ENCODE results near the gene NCR3LG1.

Gene NCR3LG1

DNA sequence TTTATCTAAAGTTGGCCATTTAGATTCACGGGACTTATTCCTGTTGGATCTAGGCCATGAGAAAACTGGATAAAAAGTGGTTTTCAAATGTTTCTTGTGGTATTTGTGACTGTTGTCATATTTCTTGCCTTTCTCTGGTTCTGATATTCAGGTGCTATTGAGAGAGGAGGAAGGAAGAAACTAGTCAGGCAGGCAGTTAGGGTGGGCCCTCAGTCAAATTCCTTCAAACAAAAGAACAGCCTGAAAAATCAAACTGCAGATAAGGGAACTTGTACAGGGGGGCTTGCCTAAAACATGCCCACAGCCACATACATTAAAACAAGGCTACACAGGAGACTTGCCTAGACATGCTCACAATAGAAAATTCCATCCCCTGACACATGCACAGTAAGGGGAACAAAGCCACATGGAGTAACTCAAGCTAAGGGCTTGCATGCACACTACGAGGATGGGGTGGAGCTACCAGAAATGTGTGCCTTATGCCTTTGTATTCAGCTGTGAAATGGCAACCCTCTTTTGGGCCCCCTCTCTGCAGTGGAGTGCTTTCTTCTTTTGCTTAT, 18.2 kb downstream of the NCR3LG1 start:
- no peak for DNase-seq (ENCODE audit: low spot score)

DNA sequence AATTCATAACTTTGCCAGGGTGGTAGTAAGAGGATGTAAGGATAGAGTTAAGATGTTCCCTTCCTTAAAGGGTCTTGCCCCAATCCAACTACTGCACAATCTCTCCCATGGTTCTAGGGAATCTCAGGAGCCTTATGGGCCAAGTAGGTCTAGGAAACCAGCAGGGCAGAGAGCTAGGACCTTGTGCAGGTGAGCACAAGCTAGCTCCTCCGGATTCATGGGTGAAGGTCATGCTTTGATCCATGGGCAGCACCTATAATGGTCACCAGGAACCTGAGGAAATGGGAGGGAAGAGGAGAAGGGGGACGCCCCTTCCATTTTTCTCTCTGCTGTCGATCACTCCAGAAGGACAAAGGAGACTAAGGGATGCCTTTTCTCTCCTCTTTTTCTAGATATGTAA, 20.0 kb downstream of the NCR3LG1 start:
- DNase-seq (ENCODE audit: low spot score): no peak

DNA sequence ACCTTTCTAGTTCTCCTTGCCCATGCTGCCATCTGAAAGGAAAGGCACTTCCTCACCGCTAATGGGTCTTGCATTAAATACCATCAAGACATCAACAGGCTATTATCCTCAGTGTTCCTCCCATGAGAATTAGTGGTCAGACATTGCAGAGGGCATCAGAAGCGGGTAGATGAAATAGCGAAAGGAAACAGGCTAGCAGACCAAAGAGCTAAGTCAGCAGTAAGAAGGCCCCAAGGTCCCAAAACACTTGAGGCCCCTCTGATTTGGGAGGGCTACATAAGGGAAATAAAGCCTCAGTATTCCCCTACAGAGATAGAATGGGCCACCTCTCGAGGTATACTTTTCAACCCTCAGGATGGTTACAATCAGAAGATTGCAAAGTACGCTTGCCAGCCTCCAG, 23.9 kb downstream of the NCR3LG1 start:
- no peak for DNase-seq (ENCODE audit: low spot score)

DNA sequence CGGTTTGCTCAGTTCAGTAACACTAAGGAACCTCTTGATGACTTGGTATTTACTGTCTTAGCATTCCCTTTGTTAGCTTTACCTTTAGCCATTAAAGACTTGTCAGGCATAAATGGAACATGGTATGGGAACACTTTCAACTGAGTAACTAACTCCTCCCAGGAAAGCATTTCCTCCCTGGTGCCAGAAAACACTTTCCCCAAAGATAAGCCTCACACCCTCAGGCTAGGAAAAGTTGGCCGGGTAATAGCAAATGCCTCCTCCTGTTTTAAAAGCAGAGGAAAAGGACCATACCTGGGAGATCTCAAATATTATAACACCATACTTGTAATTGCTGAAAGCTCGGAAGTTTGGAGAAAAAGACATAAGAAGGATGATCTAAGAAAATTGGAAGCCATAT, 24.9 kb downstream of the NCR3LG1 start:
- no peak for DNase-seq (ENCODE audit: low spot score)

DNA sequence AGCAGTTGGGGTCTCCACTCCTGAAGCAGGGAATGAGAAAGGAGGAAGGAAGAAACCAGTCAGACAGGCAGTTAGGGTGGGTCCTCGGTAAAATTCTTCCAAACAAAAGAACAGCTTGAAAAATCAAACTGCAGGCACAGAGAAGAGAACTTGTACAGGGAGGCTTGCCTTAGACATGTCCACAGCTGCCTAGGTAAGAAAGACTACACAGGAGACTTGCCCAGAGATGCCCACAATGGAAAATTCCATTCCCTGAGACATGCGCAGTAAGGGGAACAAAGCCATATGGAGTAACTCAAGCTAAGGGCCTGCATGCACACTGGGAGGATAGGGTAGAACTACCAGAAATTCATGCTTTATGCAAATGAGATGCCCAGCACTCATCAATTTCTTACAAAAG, 27.1 kb downstream of the NCR3LG1 start:
- DNase-seq (ENCODE audit: low spot score): no peak

DNA sequence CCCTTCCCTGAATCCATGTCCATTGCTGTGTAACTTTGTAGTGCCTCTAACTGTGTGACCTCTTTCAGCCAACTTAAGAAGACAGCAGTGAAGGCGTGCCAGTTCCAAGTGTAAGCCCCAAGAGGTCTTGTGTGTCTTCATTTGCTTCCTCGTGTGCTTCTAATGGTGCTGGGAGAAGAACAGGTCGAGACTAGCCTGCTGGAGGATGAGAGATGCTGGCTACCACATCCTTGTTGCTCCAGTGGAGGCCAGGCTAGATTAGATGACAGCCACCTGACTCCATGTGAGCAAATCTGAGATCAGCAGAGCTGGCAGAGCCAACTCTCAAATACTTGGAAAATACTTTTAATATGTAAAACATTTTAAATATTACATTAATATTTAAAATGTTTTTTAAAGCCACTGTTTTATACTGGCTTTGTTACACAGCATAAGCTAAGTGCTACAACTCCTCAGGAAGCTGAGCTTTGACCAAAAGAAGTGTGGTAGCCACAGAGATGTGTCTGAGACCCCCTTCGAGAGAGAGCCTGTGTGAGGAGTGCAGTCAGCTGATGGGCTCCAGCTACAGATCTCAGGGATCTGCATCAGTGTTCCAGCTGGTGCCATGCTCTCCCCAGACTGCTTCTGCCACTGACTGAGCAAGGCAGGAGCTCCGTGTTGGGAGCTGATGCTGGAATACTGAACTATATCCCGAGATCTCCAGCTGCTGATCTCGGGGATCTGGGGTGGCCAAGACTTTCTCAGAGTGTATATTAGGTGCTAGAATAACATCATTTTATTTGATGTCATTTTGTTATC, 28.0 kb downstream of the NCR3LG1 start:
- DNase-seq (ENCODE audit: low spot score): no peak

DNA sequence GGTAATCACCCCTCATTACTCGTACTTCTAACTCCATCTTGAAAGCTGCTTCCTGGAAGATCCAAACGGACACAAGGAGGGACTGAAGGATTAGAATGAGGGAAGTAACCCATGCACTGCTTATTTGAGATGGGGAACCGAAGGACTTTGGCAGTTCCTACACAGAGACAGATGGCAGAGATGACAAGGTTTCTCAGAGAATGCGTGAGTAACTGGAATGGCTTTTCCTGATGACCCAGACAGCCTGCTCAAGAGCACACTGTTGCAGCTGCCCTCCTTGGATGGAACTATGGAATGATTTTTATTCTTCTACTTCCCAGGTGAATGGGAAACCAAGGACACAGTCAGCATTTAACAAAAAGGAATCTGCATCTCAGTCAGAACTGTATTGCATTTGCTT, 29.6 kb downstream of the NCR3LG1 start:
- DNase-seq (ENCODE audit: low spot score): no peak

DNA sequence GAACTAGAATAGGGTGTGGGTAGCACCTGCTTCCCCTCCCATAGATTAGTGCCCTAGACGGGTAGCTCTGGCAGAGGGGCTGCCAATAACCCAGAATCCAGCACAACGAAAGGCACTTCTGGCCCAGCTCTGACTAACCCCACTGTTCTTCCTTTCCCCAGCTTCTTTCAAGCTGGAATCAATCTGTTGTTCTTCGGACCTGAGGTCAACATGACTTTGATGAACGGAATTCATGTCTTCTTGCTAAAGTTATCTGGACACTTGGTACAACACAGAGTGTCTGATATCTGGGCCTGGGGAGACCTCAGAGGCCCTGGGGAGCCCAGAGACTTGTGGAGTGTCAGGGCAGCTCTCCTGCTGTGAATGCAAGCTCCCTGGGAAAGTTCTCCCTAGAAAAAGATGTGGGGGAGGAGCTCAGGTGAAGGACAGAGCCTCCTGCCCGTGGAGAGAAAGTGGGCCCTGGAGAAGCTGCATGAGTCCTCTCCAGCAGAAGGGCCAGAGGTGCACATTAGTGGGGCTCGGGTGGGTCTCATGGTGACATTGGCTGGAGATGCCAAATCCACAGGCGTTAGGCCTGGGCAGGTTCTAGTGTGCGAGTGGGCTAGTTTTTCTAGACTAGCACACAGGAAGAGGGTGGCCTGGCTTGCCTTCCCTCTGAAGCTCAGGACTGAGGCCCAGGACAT, 30.6 kb downstream of the NCR3LG1 start:
- no peak for DNase-seq (ENCODE audit: low spot score)

DNA sequence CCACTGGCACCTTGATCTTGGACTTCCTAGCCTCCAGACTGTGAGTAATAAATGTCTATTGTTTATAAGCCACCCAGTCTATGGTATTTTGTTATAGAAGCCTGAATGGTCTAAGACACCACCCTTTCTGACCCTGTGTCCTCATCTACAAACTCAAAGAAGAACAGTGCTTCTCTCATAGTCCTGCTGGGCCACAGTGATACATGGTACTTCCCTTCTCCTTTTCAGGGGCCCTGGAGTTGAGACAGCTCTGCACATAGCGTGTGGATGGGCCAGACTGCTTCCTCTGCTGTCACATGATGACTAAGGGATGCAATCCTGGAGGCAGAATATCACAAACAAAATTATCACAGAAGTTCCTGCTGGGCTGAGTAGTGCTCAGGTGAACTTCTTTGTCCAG, 31.9 kb downstream of the NCR3LG1 start:
- DNase-seq (ENCODE audit: low spot score): no peak

DNA sequence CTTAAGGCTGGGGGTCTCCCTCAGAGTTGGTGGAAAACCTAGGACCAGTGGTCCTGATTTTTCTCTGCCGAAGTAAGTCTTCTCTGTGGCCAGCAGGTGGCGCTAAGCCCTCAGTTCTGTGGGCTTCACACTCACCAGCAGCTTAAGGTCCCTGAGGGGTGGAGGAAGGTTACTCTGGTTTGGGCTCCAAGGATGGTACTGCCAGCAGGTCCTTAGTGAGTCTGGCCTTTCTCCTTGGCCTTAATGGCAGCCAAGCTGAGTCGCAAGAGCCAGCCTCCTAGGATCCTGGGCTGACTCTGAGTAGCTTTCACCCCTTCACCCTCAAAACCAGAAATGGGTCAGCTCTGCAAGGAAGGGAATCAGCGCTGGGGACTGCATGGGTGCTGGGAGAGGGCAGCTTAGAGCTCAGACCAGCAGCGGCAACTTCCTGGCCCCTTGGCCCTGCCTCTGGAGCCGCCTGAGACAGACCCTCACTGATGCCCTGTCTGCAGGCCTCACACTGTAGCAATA, 32.5 kb downstream of the NCR3LG1 start:
- DNase-seq (ENCODE audit: low spot score): peak; percentile 74

DNA sequence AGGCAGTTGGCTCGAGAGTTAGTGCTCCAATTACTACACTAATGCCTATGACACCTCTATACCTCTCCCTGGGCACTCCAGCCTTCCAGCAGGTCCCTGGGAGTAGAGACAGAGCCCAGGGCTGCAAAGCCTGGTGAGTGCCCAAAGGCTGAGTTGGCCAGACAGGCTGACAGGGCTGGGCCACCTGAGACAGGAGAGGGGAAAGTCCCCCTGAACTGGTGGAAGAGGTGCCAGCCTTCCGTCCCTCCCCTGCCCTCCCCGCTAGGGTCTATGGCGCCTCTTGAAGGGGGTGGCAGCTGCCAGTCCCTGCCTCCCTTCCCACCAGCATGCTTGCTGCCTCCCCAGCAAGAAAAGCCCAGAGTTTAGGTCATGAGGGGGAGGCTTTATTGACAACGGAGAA, 33.9 kb downstream of the NCR3LG1 start:
- DNase-seq (ENCODE audit: low spot score): no peak

DNA sequence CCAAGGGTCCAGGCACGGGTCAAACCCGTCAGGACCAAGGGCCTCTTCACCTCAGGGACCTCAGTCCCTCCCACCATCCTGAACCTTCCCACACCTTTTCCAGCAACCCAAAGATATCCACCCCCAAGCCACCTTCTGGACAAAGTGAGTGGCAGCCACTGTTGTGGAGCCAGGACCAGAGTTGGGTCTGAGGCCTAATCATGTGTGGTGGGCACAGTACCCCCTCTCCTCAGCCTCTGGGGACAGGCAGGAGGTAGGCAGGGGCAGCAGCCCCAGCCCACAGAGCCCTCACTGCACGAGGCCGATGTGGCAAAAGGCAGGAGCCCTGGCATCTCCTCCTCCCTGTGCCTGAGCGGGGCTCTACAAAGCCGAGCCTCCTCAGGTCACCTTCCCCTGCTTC, 34.3 kb downstream of the NCR3LG1 start:
- DNase-seq (ENCODE audit: low spot score): no peak

DNA sequence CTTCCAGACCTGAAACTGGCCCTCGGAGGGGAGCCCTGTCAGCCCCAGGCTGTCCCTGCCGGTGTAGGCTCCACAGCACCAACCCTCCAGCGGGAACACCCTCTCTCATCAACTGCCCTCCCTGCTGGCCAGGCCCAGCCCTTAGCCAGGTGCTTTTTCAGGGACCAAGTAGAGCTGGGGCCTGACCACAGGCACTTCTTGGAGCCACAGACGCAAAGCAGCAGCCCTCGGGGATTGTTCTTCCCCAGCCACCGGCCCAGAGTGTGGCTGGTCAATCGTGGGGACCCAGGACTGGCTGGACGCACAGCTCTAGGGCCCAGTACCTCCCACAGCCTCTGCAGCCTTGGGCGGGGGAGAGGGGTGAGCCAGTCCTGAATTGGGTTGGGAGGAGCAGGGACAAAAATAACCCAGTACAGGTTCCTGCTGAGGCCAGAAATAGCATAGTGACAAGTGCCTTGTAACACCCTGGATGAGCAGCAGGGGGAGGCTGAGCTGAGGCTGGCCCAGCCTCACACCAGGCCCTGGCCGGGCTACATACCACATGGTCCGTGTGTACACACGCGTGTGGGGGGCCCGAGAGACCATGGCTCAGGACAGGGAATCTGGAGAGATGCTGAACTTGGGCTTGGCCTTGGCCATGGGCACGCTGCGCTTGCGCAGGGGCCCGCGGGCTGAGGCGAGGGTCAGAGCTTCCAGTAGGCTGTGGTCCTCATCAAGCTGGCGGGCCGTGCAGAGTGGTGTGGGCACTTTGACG, 34.9 kb downstream of the NCR3LG1 start:
- DNase-seq (ENCODE audit: low spot score): peak; percentile 43

DNA sequence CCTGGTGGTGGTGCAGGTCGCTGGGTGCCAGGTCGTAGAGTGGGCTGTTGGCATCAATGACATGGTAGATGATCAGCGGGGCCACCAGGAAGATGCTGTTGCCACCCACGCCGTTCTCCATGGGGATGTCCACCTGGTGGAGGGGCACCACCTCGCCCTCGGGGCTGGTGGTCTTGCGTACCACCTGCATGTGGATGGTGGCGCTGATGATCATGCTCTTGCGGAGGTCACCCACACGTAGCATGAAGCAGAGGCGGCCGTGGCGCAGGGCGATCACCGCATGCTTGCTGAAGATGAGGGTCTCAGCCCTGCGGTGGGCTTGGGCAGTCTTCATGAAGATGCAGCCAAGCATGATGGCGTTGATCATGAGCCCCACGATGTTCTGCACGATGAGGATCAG, 35.7 kb downstream of the NCR3LG1 start:
- no peak for DNase-seq (ENCODE audit: low spot score)

DNA sequence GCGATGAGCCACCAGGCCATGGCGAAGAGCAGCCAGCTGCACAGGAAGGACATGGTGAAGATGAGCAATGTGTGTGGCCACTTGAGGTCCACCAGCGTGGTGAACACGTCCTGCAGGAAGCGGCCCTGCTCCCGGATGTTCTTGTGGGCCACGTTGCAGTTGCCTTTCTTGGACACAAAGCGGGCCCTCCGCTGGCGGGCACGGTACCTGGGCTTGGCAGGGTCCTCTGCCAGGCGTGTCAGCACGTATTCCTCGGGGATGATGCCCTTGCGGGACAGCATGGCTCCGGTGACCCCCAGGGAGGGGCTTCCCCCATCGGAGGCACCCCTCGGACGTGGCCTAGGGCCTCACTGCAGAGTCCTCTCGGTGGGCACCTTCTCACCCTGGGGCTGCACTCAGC, 36.2 kb downstream of the NCR3LG1 start:
- no peak for DNase-seq (ENCODE audit: low spot score)

DNA sequence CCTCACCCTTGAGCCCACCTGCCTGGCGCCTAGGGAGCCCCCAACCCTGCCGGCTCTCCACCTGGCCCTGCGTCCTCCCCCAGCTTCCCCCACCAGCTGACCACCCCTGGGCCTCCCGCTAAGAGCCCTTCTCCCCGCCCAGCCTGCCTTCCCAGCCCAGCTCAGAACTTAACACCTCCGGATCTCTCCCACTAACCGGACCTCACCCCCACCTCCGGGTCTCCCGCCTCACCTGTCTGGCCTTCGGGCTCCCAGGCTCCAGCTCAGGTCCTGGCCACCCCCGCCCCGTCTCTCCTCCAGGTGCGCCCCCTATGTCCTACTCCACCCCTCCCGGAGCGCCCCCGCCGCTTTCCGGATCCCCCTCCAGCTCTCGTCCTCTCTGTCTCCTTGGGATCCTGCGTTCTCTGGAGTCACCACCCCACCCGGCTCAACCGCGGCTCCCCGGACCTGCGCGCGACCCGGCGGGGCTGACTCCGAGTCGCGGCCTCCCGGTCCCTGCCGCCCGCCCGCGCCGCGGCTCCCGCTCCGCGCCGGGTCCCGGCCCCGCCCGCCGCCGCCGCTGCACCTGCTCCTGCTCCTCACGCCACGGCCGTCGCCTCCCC, 37.1 kb downstream of the NCR3LG1 start, which contains the start of gene KCNJ11:
Gene KCNJ11 (minus strand): TSS at position 51 of the 602 bp plus-strand sequence. CDS start 568 bp downstream, outside the sequence.
- no peak for DNase-seq (ENCODE audit: low spot score)

DNA sequence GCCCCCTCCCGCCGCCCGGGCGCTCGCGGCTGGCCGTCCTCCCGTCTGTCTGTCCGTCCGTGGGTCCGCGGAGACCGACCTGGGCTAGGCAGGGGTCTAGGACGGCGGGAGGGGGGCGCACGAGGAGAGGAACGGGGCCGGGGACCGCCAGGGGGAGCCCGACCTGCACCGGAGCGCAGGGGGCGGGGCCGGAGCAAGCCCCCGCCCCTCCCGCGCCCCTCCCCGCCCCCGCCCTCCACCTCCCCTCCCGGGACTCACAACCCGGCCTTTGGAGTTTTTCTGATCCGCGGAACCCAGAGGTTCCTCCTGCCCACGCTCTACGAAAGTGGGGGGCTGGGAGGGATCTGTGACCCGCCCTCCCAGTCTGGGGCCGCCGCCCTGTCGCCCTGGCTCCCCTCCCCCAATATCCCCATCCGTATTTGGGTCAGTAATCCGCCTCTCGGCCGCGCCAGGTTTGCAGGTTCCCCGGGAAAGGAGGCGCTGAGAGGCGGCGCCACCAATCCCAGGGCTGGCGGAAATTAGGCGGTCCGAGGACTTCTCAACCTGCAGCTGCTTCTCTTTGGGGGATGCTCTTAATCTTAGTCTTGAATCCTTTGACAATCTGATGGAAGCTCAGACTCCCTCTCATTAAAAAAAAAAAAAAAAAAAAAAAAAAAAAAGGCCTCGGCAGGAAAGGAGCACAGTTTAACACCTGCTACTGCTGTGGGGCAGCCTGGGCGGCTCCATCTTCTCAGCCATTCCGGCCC, 37.8 kb downstream of the NCR3LG1 start:
- peak; percentile 57 for DNase-seq (ENCODE audit: low spot score)

DNA sequence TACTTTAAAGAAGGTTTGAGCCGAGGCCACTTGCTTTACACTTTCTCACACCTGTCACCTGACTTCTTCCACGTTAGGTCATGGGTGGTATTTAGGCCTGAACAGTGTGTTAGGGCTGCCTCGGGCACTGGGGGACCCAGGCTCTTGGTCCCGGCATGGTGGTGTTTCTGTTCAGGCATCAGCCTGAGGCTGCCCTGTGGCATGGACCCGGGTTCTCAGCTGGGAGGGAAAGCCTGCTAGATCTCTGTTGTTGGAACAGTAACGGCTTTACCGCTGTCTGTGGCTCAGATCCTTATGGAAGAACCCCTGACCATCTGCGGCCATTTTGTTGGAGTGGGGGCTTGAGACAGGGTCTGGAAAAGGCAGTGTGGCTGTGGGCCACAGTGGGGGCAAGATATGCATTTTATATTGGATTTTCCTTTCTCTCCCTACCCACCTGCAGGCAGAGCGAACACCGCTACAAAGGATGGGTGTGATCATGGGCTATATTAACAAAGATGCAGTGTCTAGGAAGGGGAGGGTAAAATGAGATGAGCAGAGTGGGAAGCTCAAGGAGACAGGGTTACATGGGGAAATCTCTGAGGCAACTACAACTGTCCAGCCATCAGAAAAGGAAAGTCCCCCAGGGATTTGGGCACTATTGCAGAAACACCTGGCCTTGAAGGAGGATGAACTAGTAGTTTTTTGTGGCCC, 38.5 kb downstream of the NCR3LG1 start:
- no peak for DNase-seq (ENCODE audit: low spot score)

DNA sequence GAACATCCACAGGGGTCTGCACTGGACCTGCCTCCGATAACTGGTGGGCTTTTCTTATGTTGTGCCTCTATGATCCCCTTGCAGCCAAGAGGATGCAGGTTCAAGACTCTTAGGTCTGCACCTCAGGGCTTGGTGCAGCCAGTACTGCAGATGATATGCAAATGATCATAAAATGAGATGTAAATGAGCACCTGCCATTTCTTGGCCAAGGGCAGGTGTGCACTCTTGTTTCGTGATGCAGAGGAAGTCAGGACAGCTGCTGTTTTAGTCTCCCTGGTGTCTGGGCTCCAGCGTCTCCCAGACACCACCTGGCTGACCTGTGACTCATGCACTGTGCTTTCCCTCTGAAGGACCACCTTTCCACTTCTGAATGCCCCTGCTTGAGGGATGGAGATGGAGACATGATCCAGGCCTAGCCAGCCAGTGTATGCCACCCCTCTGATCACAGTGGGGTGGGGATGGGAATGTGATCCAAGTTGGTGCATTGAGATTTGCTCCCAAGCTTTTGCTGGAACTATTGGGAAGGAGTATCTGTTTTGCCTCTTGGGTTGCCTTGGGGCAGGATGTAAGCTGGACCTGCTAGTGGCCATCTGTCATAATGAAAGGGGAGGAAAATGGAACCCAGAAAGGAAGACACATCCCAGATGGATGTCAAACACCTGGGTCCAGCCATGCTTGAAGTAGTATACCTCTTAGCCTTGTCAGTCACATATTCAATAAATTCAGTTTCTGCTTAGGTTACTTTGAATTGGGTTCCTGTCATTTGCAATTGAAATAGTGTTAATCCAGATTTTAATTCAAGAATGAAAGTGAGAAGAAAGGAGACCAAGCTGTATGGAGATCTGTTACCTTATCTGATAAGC, 40.1 kb downstream of the NCR3LG1 start:
- DNase-seq (ENCODE audit: low spot score): no peak

DNA sequence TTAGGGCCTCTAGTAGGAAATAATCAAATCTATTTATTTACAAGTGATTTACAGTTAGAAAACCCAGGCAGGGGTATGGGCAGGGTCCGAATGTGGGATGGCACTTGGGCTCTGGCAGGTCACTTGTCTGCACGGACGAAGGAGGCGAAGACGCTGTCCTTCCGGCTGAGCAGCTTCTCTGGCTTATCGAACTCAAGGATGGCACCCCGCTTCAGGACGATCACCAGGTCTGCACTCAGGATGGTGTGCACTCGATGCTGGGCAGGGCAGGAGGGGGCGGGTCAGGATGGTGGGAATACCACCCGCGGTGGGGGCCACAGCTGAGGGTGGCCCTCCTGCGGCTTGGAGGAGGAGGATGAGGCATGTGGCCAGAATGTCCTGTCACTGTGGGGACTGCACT, 41.3 kb downstream of the NCR3LG1 start:
- no peak for DNase-seq (ENCODE audit: low spot score)
